ENCODE data around the gene SPHKAP. TPM values are rescaled to one million over a fixed set of nuclear protein-coding genes. Genes with fewer than 3 reads are reported as not detected.

Gene SPHKAP
- total RNA-seq, 2 donors from 2014 or later, result not detected

DNA sequence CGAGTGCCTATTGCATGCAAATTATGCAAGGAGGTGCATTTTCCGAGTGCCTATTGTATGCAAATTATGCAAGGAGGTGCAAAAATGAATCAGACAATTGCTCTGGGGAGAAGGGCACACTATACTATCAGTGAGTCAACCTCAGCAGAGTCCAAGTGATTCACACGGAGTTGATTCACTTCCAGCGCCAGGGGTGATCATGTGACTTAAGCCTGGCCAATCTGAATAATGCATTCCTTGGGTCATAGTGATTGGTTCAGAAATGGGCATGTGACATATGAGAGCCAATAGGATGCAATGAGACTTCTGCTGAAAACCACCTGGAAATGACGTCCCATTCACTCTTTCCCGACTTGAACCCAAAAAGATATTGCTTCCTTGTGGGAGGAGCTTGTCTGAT lies 157.9 kb downstream of the SPHKAP start:
- intact Hi-C loops (cut with DNase I), result no loop called here
- Histone ChIP-seq H3K27ac (no peak overlapping the region), H3K36me3 (replicated peaks in 1 of 2; ENCODE audit: insufficient read depth in 1 of 2, low read depth in 2 of 2) (no peaks in the 10 kb centered on the region), H3K27me3 (no peaks in the 10 kb centered on the region), H3K4me1 (no peaks in the 10 kb centered on the region), H3K9me3 (no peaks in the 10 kb centered on the region), H3K4me3 (no peak overlapping the region)
- ATAC-seq, result no peak
- no peak for DNase-seq
- 58 to 65% methylated on average over 6 of the region's 6 CpGs for WGBS, 2 donors
- TF ChIP-seq, protein P1, sequence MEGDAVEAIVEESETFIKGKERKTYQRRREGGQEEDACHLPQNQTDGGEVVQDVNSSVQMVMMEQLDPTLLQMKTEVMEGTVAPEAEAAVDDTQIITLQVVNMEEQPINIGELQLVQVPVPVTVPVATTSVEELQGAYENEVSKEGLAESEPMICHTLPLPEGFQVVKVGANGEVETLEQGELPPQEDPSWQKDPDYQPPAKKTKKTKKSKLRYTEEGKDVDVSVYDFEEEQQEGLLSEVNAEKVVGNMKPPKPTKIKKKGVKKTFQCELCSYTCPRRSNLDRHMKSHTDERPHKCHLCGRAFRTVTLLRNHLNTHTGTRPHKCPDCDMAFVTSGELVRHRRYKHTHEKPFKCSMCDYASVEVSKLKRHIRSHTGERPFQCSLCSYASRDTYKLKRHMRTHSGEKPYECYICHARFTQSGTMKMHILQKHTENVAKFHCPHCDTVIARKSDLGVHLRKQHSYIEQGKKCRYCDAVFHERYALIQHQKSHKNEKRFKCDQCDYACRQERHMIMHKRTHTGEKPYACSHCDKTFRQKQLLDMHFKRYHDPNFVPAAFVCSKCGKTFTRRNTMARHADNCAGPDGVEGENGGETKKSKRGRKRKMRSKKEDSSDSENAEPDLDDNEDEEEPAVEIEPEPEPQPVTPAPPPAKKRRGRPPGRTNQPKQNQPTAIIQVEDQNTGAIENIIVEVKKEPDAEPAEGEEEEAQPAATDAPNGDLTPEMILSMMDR (IDR thresholded peaks at IDR 0.05), result no peak
- no peak for TF ChIP-seq POLR2A (IDR thresholded peaks at IDR 0.05)

DNA sequence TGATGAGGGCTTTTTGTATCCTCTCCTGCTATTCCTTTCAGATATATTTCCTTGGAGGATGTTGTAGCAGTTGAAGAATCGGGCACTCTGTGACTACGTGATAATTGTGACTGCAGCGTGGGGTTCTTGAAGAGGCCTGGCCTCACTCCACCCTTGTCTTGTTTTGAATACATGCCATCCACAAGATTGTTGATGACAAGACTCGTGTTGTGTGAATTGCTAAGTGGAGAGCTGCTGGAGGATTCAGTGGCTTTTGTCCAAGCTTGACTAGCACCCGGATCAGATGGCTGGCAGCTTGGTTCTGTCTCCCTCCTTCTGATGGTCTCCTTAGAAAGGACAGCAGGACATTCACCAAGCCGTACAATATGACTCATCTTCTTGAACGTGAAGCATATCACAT lies 163.2 kb downstream of the SPHKAP start:
- no peaks in the 10 kb centered on the region for H3K4me1 ChIP-seq
- no peak for TF ChIP-seq POLR2A (IDR thresholded peaks at IDR 0.05)
- TF ChIP-seq, protein P1 (IDR thresholded peaks at IDR 0.05), result no peak
- no peaks in the 10 kb centered on the region for H3K27me3 ChIP-seq
- intact Hi-C loops (cut with DNase I), result no loop called here
- H3K36me3 ChIP-seq (replicated peaks in 1 of 2; ENCODE audit: insufficient read depth in 1 of 2, low read depth in 2 of 2), result no peaks in the 10 kb centered on the region
- DNase-seq (no peak), ATAC-seq (no peak)
- no peaks in the 10 kb centered on the region for H3K9me3 ChIP-seq
- 64 to 66% methylated on average over 7 of the region's 7 CpGs for WGBS, 2 donors
- no peak overlapping the region for H3K27ac ChIP-seq
- H3K4me3 ChIP-seq, result no peak overlapping the region

DNA sequence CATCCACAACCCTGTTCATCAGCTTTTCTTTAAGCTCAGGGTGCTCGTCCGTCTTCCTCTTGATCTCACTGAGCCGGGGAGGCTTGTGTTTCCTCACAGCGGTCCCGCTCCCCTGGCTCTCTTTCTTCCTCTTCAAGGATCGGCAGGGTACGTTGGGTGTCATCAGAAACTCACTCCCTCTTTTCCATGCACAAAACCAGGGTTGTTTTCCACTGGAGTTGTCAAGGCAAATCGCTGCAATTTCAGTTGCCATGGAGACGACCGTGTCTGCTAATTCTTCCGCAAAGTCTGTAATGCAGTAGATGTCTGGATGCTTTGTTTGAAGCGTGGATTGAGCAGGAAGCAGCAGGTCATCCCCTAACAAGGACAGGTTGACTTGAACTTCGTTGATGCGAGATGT lies 163.7 kb downstream of the SPHKAP start:
- H3K27me3 ChIP-seq, result no peaks in the 10 kb centered on the region
- H3K36me3 ChIP-seq (replicated peaks in 1 of 2; ENCODE audit: insufficient read depth in 1 of 2, low read depth in 2 of 2), result no peaks in the 10 kb centered on the region
- no peak for DNase-seq
- TF ChIP-seq, protein P1 (IDR thresholded peaks at IDR 0.05), result no peak
- no peak for TF ChIP-seq POLR2A (IDR thresholded peaks at IDR 0.05)
- intact Hi-C loops (cut with DNase I), result no loop called here
- 66 to 74% methylated on average over 14 of the region's 14 CpGs for WGBS, 2 donors
- ATAC-seq, result no peak
- no peaks in the 10 kb centered on the region for H3K4me1 ChIP-seq
- no peak overlapping the region for H3K4me3 ChIP-seq
- H3K9me3 ChIP-seq, result no peaks in the 10 kb centered on the region
- no peak overlapping the region for H3K27ac ChIP-seq

DNA sequence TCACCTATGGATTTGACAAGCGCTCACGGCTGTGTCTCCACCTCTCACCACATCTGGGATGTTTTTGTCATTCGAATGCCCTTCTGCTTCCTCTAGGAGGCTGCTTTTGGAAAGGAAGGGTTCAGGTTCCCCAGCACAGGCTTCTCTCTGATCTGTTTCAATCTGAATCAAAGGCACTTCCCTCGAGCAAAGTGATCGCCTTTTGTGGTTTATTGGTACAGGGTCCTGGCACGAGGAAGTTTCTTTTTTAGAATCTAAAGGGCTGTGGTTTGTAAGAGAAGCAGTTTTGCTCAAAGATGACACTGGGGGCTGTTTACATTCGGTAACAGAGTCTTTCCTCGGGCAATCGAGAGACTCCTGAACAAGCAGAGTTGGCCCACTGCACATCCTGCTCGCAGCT lies 165.1 kb downstream of the SPHKAP start:
- WGBS, 2 donors, result 42 to 45% methylated on average over 10 of the region's 10 CpGs
- DNase-seq, result no peak
- H3K4me1 ChIP-seq, result no peaks in the 10 kb centered on the region
- H3K27me3 ChIP-seq, result no peaks in the 10 kb centered on the region
- no peaks in the 10 kb centered on the region for H3K9me3 ChIP-seq
- no peak overlapping the region for H3K27ac ChIP-seq
- TF ChIP-seq, protein P1 (IDR thresholded peaks at IDR 0.05), result no peak
- no peak for TF ChIP-seq POLR2A (IDR thresholded peaks at IDR 0.05)
- no peak for ATAC-seq
- no peak overlapping the region for H3K4me3 ChIP-seq
- H3K36me3 ChIP-seq (replicated peaks in 1 of 2; ENCODE audit: insufficient read depth in 1 of 2, low read depth in 2 of 2), result no peaks in the 10 kb centered on the region
- intact Hi-C loops (cut with DNase I), result no loop called here

DNA sequence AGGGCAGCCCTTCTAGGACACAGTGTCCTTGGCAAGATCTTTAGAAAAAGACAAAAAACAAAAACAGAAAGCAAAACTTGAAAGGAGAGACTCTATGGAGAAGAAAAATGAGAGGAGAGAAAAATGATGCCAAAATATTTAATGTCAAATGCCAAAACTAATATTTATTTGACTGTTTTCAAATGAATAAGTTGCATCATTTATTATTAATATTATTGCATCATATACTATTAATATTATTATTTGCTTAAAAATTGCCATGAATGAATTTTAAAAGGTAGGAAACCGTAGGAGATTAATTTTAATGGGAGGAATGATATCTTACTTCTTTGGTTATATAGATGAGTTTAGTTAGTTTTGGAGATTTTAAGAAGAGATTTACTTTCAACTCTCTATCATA lies 165.7 kb downstream of the SPHKAP start:
- no peak overlapping the region for H3K4me3 ChIP-seq
- H3K9me3 ChIP-seq, result no peaks in the 10 kb centered on the region
- no peaks in the 10 kb centered on the region for H3K36me3 ChIP-seq (replicated peaks in 1 of 2; ENCODE audit: insufficient read depth in 1 of 2, low read depth in 2 of 2)
- TF ChIP-seq POLR2A (IDR thresholded peaks at IDR 0.05), result no peak
- TF ChIP-seq, protein P1 (IDR thresholded peaks at IDR 0.05), result no peak
- 77 to 80% methylated on average over 1 of the region's 1 CpG for WGBS, 2 donors
- intact Hi-C loops (cut with DNase I), result no loop called here
- no peaks in the 10 kb centered on the region for H3K27me3 ChIP-seq
- ATAC-seq (no peak), DNase-seq (no peak)
- H3K4me1 ChIP-seq, result no peaks in the 10 kb centered on the region
- H3K27ac ChIP-seq, result no peak overlapping the region
